Suprapubic skin (tissue), 3 donors: ENCODE data around the gene USP6.

Experiments used
- POLR2A ChIP-seq, 2 donors: fragments of 450-650 bp; IDR thresholded peaks; one replicate each; pipeline ENCODE4 v1.6.1; 2017; ENCODE audit warnings: antibody characterized with exemption in 2 of 2, mild to moderate bottlenecking in 2 of 2, moderate library complexity in 2 of 2
- TF ChIP-seq, protein P1 (sequence below), 2 donors: fragments of 200-600 bp in 1 of 2; fragments of 450-650 bp in 1 of 2; sonication (generic) in 1 of 2; IDR thresholded peaks; one replicate each; pipeline ENCODE4 v1.5.1; 2016 to 2019; ENCODE audit warnings: antibody characterized with exemption in 2 of 2, mild to moderate bottlenecking in 1 of 2, moderate library complexity in 1 of 2

DNA sequence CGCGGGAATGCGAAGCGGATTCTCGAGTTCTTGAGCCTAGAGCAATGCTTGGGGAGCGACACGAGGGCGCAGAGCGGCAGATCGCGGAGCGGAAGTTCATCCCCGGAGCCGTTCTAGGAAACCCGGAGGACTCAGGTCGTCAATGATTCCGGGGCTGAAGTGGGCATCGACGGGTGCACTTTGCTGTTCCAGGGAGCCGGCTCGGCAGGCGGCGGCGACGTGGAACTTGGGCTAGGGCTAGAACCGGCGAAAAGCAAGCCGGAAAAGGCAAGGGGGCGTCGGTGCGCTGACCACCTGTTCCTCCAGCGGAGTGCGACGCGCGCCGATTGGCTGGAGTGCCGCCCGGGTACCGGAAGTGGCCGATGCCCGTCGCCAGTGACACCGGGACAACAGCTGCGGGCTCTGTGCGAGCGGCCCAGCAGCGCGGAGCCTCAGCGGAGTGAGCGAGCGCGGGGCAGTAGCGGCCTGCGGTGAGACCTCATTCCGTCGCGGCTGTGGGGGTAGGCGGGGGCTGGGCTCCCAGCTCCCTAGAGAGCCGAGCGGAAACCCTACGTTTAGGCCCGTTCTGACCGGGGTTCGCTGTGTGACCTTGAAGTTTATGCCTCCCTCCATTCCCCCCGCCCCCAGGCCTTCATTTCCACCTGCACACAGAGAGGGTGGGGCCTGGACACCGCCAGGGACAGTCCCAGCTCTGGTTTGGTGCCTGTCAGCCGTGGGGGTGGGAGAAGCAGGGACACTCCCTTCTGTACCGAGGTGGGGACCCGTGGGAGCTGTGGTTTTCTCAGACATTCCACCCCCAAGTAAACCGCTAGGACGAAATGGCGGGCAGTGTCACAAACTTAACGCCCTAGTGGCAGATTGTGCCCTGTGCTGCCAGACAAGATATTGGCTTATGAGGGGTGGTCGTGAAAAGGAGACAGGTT lies 37.5 kb upstream of the USP6 start, which contains the start of gene ZFP3:
- TF ChIP-seq, protein P1, sequence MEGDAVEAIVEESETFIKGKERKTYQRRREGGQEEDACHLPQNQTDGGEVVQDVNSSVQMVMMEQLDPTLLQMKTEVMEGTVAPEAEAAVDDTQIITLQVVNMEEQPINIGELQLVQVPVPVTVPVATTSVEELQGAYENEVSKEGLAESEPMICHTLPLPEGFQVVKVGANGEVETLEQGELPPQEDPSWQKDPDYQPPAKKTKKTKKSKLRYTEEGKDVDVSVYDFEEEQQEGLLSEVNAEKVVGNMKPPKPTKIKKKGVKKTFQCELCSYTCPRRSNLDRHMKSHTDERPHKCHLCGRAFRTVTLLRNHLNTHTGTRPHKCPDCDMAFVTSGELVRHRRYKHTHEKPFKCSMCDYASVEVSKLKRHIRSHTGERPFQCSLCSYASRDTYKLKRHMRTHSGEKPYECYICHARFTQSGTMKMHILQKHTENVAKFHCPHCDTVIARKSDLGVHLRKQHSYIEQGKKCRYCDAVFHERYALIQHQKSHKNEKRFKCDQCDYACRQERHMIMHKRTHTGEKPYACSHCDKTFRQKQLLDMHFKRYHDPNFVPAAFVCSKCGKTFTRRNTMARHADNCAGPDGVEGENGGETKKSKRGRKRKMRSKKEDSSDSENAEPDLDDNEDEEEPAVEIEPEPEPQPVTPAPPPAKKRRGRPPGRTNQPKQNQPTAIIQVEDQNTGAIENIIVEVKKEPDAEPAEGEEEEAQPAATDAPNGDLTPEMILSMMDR (IDR thresholded peaks at IDR 0.05), result no peak
- TF ChIP-seq POLR2A (IDR thresholded peaks at IDR 0.05), result peak in 1 of 2 donors; percentile 15
